ENCODE results near the gene MEGF6. TPM values are rescaled to one million over a fixed set of nuclear protein-coding genes. Genes with fewer than 3 reads are reported as not detected.

The MEGF6 gene
- total and polyA plus RNA-seq, 2 donors = 9.6 to 35.2 TPM

GRCh38 chr1:3558036-3558726, 53.1 kb downstream of the MEGF6 start:
- Histone ChIP-seq H3K9me3 (ENCODE audit: control insufficient read depth in 2 of 2, insufficient read depth in 1 of 2, low read length in 1 of 2) (no peaks in the 10 kb centered on the region), H3K36me3 (ENCODE audit: control insufficient read depth in 2 of 2, insufficient read depth in 2 of 2, low read length in 1 of 2) (no peaks in the 10 kb centered on the region), H3K4me1 (ENCODE audit: control insufficient read depth in 2 of 2, insufficient read depth in 2 of 2, low read length in 2 of 2) (peaks cover 0 to 4% of the 10 kb centered on the region in 2 donors), H3K27ac (ENCODE audit: low read depth in 1 of 2, low read length in 1 of 2) (no peak overlapping the region), H3K27me3 (ENCODE audit: control insufficient read depth in 2 of 2, insufficient read depth in 1 of 2, low read length in 1 of 2) (no peaks in the 10 kb centered on the region), H3K4me3 (ENCODE audit: low read length in 2 of 2) (no peak overlapping the region)
- 95% methylated on average over 20 of the region's 20 CpGs for WGBS
- no peak for DNase-seq (ENCODE audit: low read depth in 6 of 9, low spot score in 9 of 9)

GRCh38 chr1:3557366-3557765, 53.9 kb downstream of the MEGF6 start:
- H3K4me1 ChIP-seq (ENCODE audit: control insufficient read depth in 2 of 2, insufficient read depth in 2 of 2, low read length in 2 of 2) = peaks cover 0 to 4% of the 10 kb centered on the region in 2 donors
- H3K27ac ChIP-seq (ENCODE audit: low read depth in 1 of 2, low read length in 1 of 2) = no peak overlapping the region
- H3K27me3 ChIP-seq (ENCODE audit: control insufficient read depth in 2 of 2, insufficient read depth in 1 of 2, low read length in 1 of 2) = no peaks in the 10 kb centered on the region
- no peaks in the 10 kb centered on the region for H3K9me3 ChIP-seq (ENCODE audit: control insufficient read depth in 2 of 2, insufficient read depth in 1 of 2, low read length in 1 of 2)
- no peaks in the 10 kb centered on the region for H3K36me3 ChIP-seq (ENCODE audit: control insufficient read depth in 2 of 2, insufficient read depth in 2 of 2, low read length in 1 of 2)
- DNase-seq (ENCODE audit: low read depth in 6 of 9, low spot score in 9 of 9) = no peak
- no peak overlapping the region for H3K4me3 ChIP-seq (ENCODE audit: low read length in 2 of 2)
- 93% methylated on average over 18 of the region's 18 CpGs for WGBS

- peaks cover 0 to 4% of the 10 kb centered on the region in 2 donors for H3K4me1 ChIP-seq (ENCODE audit: control insufficient read depth in 2 of 2, insufficient read depth in 2 of 2, low read length in 2 of 2)
- H3K9me3 ChIP-seq (ENCODE audit: control insufficient read depth in 2 of 2, insufficient read depth in 1 of 2, low read length in 1 of 2) = no peaks in the 10 kb centered on the region
- H3K36me3 ChIP-seq (ENCODE audit: control insufficient read depth in 2 of 2, insufficient read depth in 2 of 2, low read length in 1 of 2) = no peaks in the 10 kb centered on the region
- no peak overlapping the region for H3K4me3 ChIP-seq (ENCODE audit: low read length in 2 of 2)
- H3K27me3 ChIP-seq (ENCODE audit: control insufficient read depth in 2 of 2, insufficient read depth in 1 of 2, low read length in 1 of 2) = no peaks in the 10 kb centered on the region
- no peak overlapping the region for H3K27ac ChIP-seq (ENCODE audit: low read depth in 1 of 2, low read length in 1 of 2)
- WGBS = 94% methylated on average over 17 of the region's 17 CpGs
- DNase-seq (ENCODE audit: low read depth in 6 of 9, low spot score in 9 of 9) = no peak
Measured at GRCh38 chr1:3556336-3556735, 55.0 kb downstream of the MEGF6 start.

GRCh38 chr1:3555131-3555920, 56.0 kb downstream of the MEGF6 start:
- H3K27me3 ChIP-seq (ENCODE audit: control insufficient read depth in 2 of 2, insufficient read depth in 1 of 2, low read length in 1 of 2) = no peaks in the 10 kb centered on the region
- no peaks in the 10 kb centered on the region for H3K9me3 ChIP-seq (ENCODE audit: control insufficient read depth in 2 of 2, insufficient read depth in 1 of 2, low read length in 1 of 2)
- H3K36me3 ChIP-seq (ENCODE audit: control insufficient read depth in 2 of 2, insufficient read depth in 2 of 2, low read length in 1 of 2) = no peaks in the 10 kb centered on the region
- no peak for DNase-seq (ENCODE audit: low read depth in 6 of 9, low spot score in 9 of 9)
- no peak overlapping the region for H3K27ac ChIP-seq (ENCODE audit: low read depth in 1 of 2, low read length in 1 of 2)
- 97% methylated on average over 25 of the region's 25 CpGs for WGBS
- H3K4me1 ChIP-seq (ENCODE audit: control insufficient read depth in 2 of 2, insufficient read depth in 2 of 2, low read length in 2 of 2) = peaks cover 0 to 4% of the 10 kb centered on the region in 2 donors
- no peak overlapping the region for H3K4me3 ChIP-seq (ENCODE audit: low read length in 2 of 2)

GRCh38 chr1:3553940-3554223, 57.4 kb downstream of the MEGF6 start:
- H3K4me3 ChIP-seq (ENCODE audit: low read length in 2 of 2) = no peak overlapping the region

GRCh38 chr1:3553166-3553939, 58.0 kb downstream of the MEGF6 start:
- Histone ChIP-seq H3K27ac (ENCODE audit: low read depth in 1 of 2, low read length in 1 of 2) (no peak overlapping the region), H3K4me1 (ENCODE audit: control insufficient read depth in 2 of 2, insufficient read depth in 2 of 2, low read length in 2 of 2) (peaks cover 0 to 4% of the 10 kb centered on the region in 2 donors), H3K36me3 (ENCODE audit: control insufficient read depth in 2 of 2, insufficient read depth in 2 of 2, low read length in 1 of 2) (no peaks in the 10 kb centered on the region), H3K9me3 (ENCODE audit: control insufficient read depth in 2 of 2, insufficient read depth in 1 of 2, low read length in 1 of 2) (no peaks in the 10 kb centered on the region), H3K27me3 (ENCODE audit: control insufficient read depth in 2 of 2, insufficient read depth in 1 of 2, low read length in 1 of 2) (no peaks in the 10 kb centered on the region), H3K4me3 (ENCODE audit: low read length in 2 of 2) (no peak overlapping the region)
- DNase-seq (ENCODE audit: low read depth in 6 of 9, low spot score in 9 of 9) = no peak
- 93% methylated on average over 27 of the region's 27 CpGs for WGBS

More at GRCh38 chr1:3553940-3554223, 57.4 kb downstream of the MEGF6 start:
- Histone ChIP-seq H3K9me3 (ENCODE audit: control insufficient read depth in 2 of 2, insufficient read depth in 1 of 2, low read length in 1 of 2) (no peaks in the 10 kb centered on the region), H3K36me3 (ENCODE audit: control insufficient read depth in 2 of 2, insufficient read depth in 2 of 2, low read length in 1 of 2) (no peaks in the 10 kb centered on the region), H3K4me1 (ENCODE audit: control insufficient read depth in 2 of 2, insufficient read depth in 2 of 2, low read length in 2 of 2) (peaks cover 0 to 4% of the 10 kb centered on the region in 2 donors), H3K27me3 (ENCODE audit: control insufficient read depth in 2 of 2, insufficient read depth in 1 of 2, low read length in 1 of 2) (no peaks in the 10 kb centered on the region), H3K27ac (ENCODE audit: low read depth in 1 of 2, low read length in 1 of 2) (no peak overlapping the region)
- DNase-seq (ENCODE audit: low read depth in 6 of 9, low spot score in 9 of 9) = no peak
- 95% methylated on average over 11 of the region's 11 CpGs for WGBS

GRCh38 chr1:3552751-3553150, 58.6 kb downstream of the MEGF6 start:
- DNase-seq (ENCODE audit: low read depth in 6 of 9, low spot score in 9 of 9) = no peak
- WGBS = 97% methylated on average over 6 of the region's 6 CpGs
- H3K27me3 ChIP-seq (ENCODE audit: control insufficient read depth in 2 of 2, insufficient read depth in 1 of 2, low read length in 1 of 2) = no peaks in the 10 kb centered on the region
- H3K27ac ChIP-seq (ENCODE audit: low read depth in 1 of 2, low read length in 1 of 2) = no peak overlapping the region
- no peak overlapping the region for H3K4me3 ChIP-seq (ENCODE audit: low read length in 2 of 2)
- no peaks in the 10 kb centered on the region for H3K9me3 ChIP-seq (ENCODE audit: control insufficient read depth in 2 of 2, insufficient read depth in 1 of 2, low read length in 1 of 2)
- H3K36me3 ChIP-seq (ENCODE audit: control insufficient read depth in 2 of 2, insufficient read depth in 2 of 2, low read length in 1 of 2) = no peaks in the 10 kb centered on the region
- H3K4me1 ChIP-seq (ENCODE audit: control insufficient read depth in 2 of 2, insufficient read depth in 2 of 2, low read length in 2 of 2) = peaks cover 0 to 8% of the 10 kb centered on the region in 2 donors

- Histone ChIP-seq H3K36me3 (ENCODE audit: control insufficient read depth in 2 of 2, insufficient read depth in 2 of 2, low read length in 1 of 2) (no peaks in the 10 kb centered on the region), H3K9me3 (ENCODE audit: control insufficient read depth in 2 of 2, insufficient read depth in 1 of 2, low read length in 1 of 2) (no peaks in the 10 kb centered on the region), H3K4me3 (ENCODE audit: low read length in 2 of 2) (no peak overlapping the region), H3K4me1 (ENCODE audit: control insufficient read depth in 2 of 2, insufficient read depth in 2 of 2, low read length in 2 of 2) (peaks cover 0 to 9% of the 10 kb centered on the region in 2 donors), H3K27ac (ENCODE audit: low read depth in 1 of 2, low read length in 1 of 2) (no peak overlapping the region), H3K27me3 (ENCODE audit: control insufficient read depth in 2 of 2, insufficient read depth in 1 of 2, low read length in 1 of 2) (no peaks in the 10 kb centered on the region)
- WGBS = 98% methylated on average over 14 of the region's 14 CpGs
- no peak for DNase-seq (ENCODE audit: low read depth in 6 of 9, low spot score in 9 of 9)
Measured at GRCh38 chr1:3552176-3552575, 59.1 kb downstream of the MEGF6 start.

- DNase-seq (ENCODE audit: low read depth in 6 of 9, low spot score in 9 of 9) = no peak
- no peak overlapping the region for H3K4me3 ChIP-seq (ENCODE audit: low read length in 2 of 2)
- 97% methylated on average over 10 of the region's 10 CpGs for WGBS
Measured at GRCh38 chr1:3551711-3552110, 59.6 kb downstream of the MEGF6 start.

More at GRCh38 chr1:3551711-3552110, 59.6 kb downstream of the MEGF6 start:
- no peaks in the 10 kb centered on the region for H3K9me3 ChIP-seq (ENCODE audit: control insufficient read depth in 2 of 2, insufficient read depth in 1 of 2, low read length in 1 of 2)
- H3K36me3 ChIP-seq (ENCODE audit: control insufficient read depth in 2 of 2, insufficient read depth in 2 of 2, low read length in 1 of 2) = no peaks in the 10 kb centered on the region
- H3K27ac ChIP-seq (ENCODE audit: low read depth in 1 of 2, low read length in 1 of 2) = no peak overlapping the region
- no peaks in the 10 kb centered on the region for H3K27me3 ChIP-seq (ENCODE audit: control insufficient read depth in 2 of 2, insufficient read depth in 1 of 2, low read length in 1 of 2)
- H3K4me1 ChIP-seq (ENCODE audit: control insufficient read depth in 2 of 2, insufficient read depth in 2 of 2, low read length in 2 of 2) = peaks cover 0 to 9% of the 10 kb centered on the region in 2 donors

All from thymus (tissue), 11 donors.